SK-N-SH (cell line): ENCODE results near the gene EP300. TPM values are rescaled to one million over a fixed set of nuclear protein-coding genes. Genes with fewer than 3 reads are reported as not detected.

Experiments
- CTCF ChIA-PET: fragments of 300-600, 350-600 bp; formaldehyde crosslinking; extraction: SDS; loops from one replicate; lab custom pipeline; 2021; lab: Yijun Ruan, JAX
- POLR2A ChIA-PET: fragments of 350-600 bp; sonication (Branson Sonifier 250); formaldehyde crosslinking; extraction: SDS; loops from one replicate; lab custom pipeline; 2020; ENCODE audit warnings: antibody characterized with exemption, inconsistent platforms; lab: Yijun Ruan, JAX
- DNase-seq: peaks from one replicate; pipeline ENCODE4 v3.0.0; 2012
- H2AFZ ChIP-seq: fragments of 200-600 bp; sonication (generic); 2 replicates; pipeline ENCODE4 v1.8.1; 2016; ENCODE audit warnings: antibody characterized with exemption, mild to moderate bottlenecking, low read depth
- H3F3A ChIP-seq: fragments of 200-600 bp; sonication (generic); replicated peaks from 2 replicates; pipeline ENCODE3; 2016; ENCODE audit warnings: antibody characterized with exemption, mild to moderate bottlenecking; ENCODE audit not compliant: insufficient read depth
- H3K27ac ChIP-seq, 2 experiments: fragments of 200-500 bp in 1 of 2; fragments of 200-600 bp in 1 of 2; sonication (Bioruptor generic) in 1 of 2; sonication (generic), shearing (Covaris generic) in 1 of 2; 2 replicates each; pipeline versions ENCODE4 v1.5.1 to v1.6.1; 2014 to 2016; ENCODE audit warnings: low read depth in 2 of 2, inconsistent platforms in 1 of 2, low read length in 1 of 2, mild to moderate bottlenecking in 1 of 2, mixed read lengths in 1 of 2
- H3K27me3 ChIP-seq: fragments of 200-600 bp; sonication (generic), shearing (Covaris generic); 2 replicates; pipeline ENCODE4 v1.6.1; 2016; ENCODE audit warnings: mixed run types; ENCODE audit not compliant: insufficient read depth
- H3K36me3 ChIP-seq, 2 experiments: fragments of 200-500 bp in 1 of 2; fragments of 200-600 bp in 1 of 2; sonication (Bioruptor generic) in 1 of 2; sonication (generic) in 1 of 2; replicated peaks in 1 of 2; 2 replicates each; pipeline versions ENCODE3 to v1.5.1; 2014 to 2016; ENCODE audit warnings: low read length in 1 of 2, mild to moderate bottlenecking in 1 of 2; ENCODE audit not compliant: insufficient read depth in 2 of 2, control insufficient read depth in 1 of 2
- H3K4me1 ChIP-seq, 2 experiments: fragments of 200-500 bp in 1 of 2; fragments of 200-600 bp in 1 of 2; sonication (Bioruptor generic) in 1 of 2; sonication (generic), shearing (Covaris generic) in 1 of 2; 2 replicates each; pipeline versions ENCODE4 v1.5.1 to v1.6.1; 2014 to 2016; ENCODE audit warnings: low read depth in 1 of 2, low read length in 1 of 2, mixed run types in 1 of 2; ENCODE audit not compliant: insufficient read depth in 2 of 2, control insufficient read depth in 1 of 2
- H3K4me2 ChIP-seq: fragments of 200-600 bp; sonication (generic), shearing (Covaris generic); 2 replicates; pipeline ENCODE4 v1.6.1; 2017; ENCODE audit warnings: mixed run types
- H3K4me3 ChIP-seq, 2 experiments: fragments of 200-500 bp in 1 of 2; fragments of 200-600 bp in 1 of 2; sonication (Bioruptor generic) in 1 of 2; sonication (generic), shearing (Covaris generic) in 1 of 2; 2 replicates each; pipeline versions ENCODE4 v1.5.1 to v1.8.1; 2014 to 2016; ENCODE audit warnings: low read depth in 2 of 2, inconsistent platforms in 1 of 2, low read length in 1 of 2, mild to moderate bottlenecking in 1 of 2, mixed read lengths in 1 of 2, moderate library complexity in 1 of 2
- H3K79me2 ChIP-seq: fragments of 200-600 bp; sonication (generic); 2 replicates; pipeline ENCODE4 v1.8.1; 2017; ENCODE audit warnings: mild to moderate bottlenecking; ENCODE audit not compliant: insufficient read depth
- H3K9ac ChIP-seq: fragments of 200-600 bp; sonication (generic); 2 replicates; pipeline ENCODE4 v1.6.1; 2017; ENCODE audit warnings: mixed run types
- H3K9me2 ChIP-seq: fragments of 200-600 bp; sonication (generic); 2 replicates; pipeline ENCODE4 v1.6.1; 2017; ENCODE audit warnings: mixed run types
- H3K9me3 ChIP-seq: fragments of 200-600 bp; sonication (generic); 2 replicates; pipeline ENCODE4 v1.6.1; 2017; ENCODE audit warnings: mixed run types, mild to moderate bottlenecking, moderate library complexity
- H4K20me1 ChIP-seq: fragments of 200-600 bp; sonication (generic); 2 replicates; pipeline ENCODE4 v1.6.1; 2017; ENCODE audit warnings: mild to moderate bottlenecking, mixed run types; ENCODE audit not compliant: insufficient read depth
- CHD2 ChIP-seq: fragments of 150-350 bp; IDR thresholded peaks from 2 replicates; pipeline ENCODE4 v1.6.1; 2018; ENCODE audit warnings: low read length; ENCODE audit not compliant: partially characterized antibody
- CTCF ChIP-seq: fragments of 200-600 bp; sonication (generic); IDR thresholded peaks from 2 replicates; pipeline ENCODE4 v1.6.1; 2017; ENCODE audit warnings: antibody characterized with exemption, mild to moderate bottlenecking, moderate library complexity
- ELF1 ChIP-seq: IDR thresholded peaks from 2 replicates; pipeline ENCODE4 v1.4.0; 2012
- EP300 ChIP-seq, 2 experiments: IDR thresholded peaks; 2 replicates each; pipeline versions ENCODE4 v1.4.0 to v1.6.1; 2012; ENCODE audit warnings: borderline replicate concordance in 1 of 2, low read depth in 1 of 2, low read length in 1 of 2
- FOXJ3 ChIP-seq: sonication (generic); formaldehyde crosslinking; IDR thresholded peaks from 2 replicates; pipeline ENCODE4 v1.5.1; 2020; ENCODE audit warnings: mild to moderate bottlenecking, missing genetic modification reagents
- FOXM1 ChIP-seq: IDR thresholded peaks from 2 replicates; pipeline ENCODE4 v1.4.0; 2012; ENCODE audit warnings: low read depth, mild to moderate bottlenecking
- GABPA ChIP-seq: IDR thresholded peaks from 2 replicates; pipeline ENCODE4 v1.4.0; 2012; ENCODE audit warnings: low read depth, mild to moderate bottlenecking
- GATA2 ChIP-seq: sonication (generic); formaldehyde crosslinking; IDR thresholded peaks from 2 replicates; pipeline ENCODE4 v1.5.0; 2020; ENCODE audit warnings: mild to moderate bottlenecking, missing genetic modification reagents
- IRF3 ChIP-seq: fragments of 150-350 bp; IDR thresholded peaks from 2 replicates; pipeline ENCODE4 v1.6.1; 2016; ENCODE audit warnings: mild to moderate bottlenecking, low read depth, low read length
- JUND ChIP-seq: IDR thresholded peaks from 2 replicates; pipeline ENCODE4 v1.4.0; 2012
- NRF1 ChIP-seq: IDR thresholded peaks from 2 replicates; pipeline ENCODE4 v1.6.1; 2012; ENCODE audit warnings: low read depth, mild to moderate bottlenecking, low read length
- SIN3A ChIP-seq: IDR thresholded peaks from 2 replicates; pipeline ENCODE4 v1.6.1; 2012; ENCODE audit warnings: low read depth, mild to moderate bottlenecking, low read length, moderate library complexity, borderline replicate concordance
- SMC3 ChIP-seq: IDR thresholded peaks from 2 replicates; pipeline ENCODE4 v1.6.1; 2012; ENCODE audit warnings: low read depth, low read length, improper control_type of control experiment
- TAF1 ChIP-seq: IDR thresholded peaks from 2 replicates; pipeline ENCODE4 v1.6.1; 2012; ENCODE audit warnings: low read depth, mild to moderate bottlenecking, low read length, moderate library complexity, borderline replicate concordance
- TCF12 ChIP-seq: IDR thresholded peaks from 2 replicates; pipeline ENCODE4 v1.4.0; 2012
- TEAD4 ChIP-seq: IDR thresholded peaks from 2 replicates; pipeline ENCODE4 v1.4.0; 2012; ENCODE audit warnings: mild to moderate bottlenecking, borderline replicate concordance; ENCODE audit not compliant: insufficient read depth
- USF2 ChIP-seq: fragments of 150-350 bp; IDR thresholded peaks from 2 replicates; pipeline ENCODE4 v1.6.1; 2017; ENCODE audit warnings: antibody characterized with exemption, low read length, low read depth, borderline replicate concordance
- WGBS: methylation state at CpG from one replicate; pipeline ENCODE4 v1.1.6; 2017; ENCODE audit warnings: low lambda C conversion rate; 5-methylcytosine and 5-hydroxymethylcytosine counted together
- polyA plus RNA-seq, 3 experiments: library from polyadenylated mRNA; depleted of rRNA; stranded (reverse); fragments of >200 nt; gene quantifications; 2 replicates each; pipeline ENCODE4 v1.2.3, GENCODE V29; 2012
- TF ChIP-seq, protein P1 (sequence below): IDR thresholded peaks from 2 replicates; pipeline ENCODE4 v1.4.0; 2012; ENCODE audit warnings: low read depth

Gene EP300
- polyA plus RNA-seq, 1 of the 3 experiments (the other 2 are of a cell fraction) = 7.1 TPM

- Histone ChIP-seq H3K9me2 (no peaks in the 10 kb centered on the region), H3K27ac (no peak overlapping the region), H3K36me3 (no peaks in the 10 kb centered on the region), H3K4me2 (no peak overlapping the region), H3K9me3 (no peaks in the 10 kb centered on the region), H3F3A (no peaks in the 10 kb centered on the region), H3K79me2 (no peaks in the 10 kb centered on the region), H4K20me1 (no peaks in the 10 kb centered on the region), H3K4me1 (no peaks in the 10 kb centered on the region; a peak in 1 of 4 replicates), H2AFZ (no peak overlapping the region), H3K27me3 (no peaks in the 10 kb centered on the region), H3K4me3 (no peak overlapping the region), H3K9ac (no peak overlapping the region)
- CTCF ChIA-PET = no interaction called here
- 96% methylated on average over 2 of the region's 2 CpGs for WGBS
- POLR2A ChIA-PET = no interaction called here
- no peak for DNase-seq
- no peak for TF ChIP-seq ELF1
- TF ChIP-seq FOXJ3 (CRISPR knock-in tag) = no peak
- TF ChIP-seq TAF1 = no peak
- TF ChIP-seq TEAD4 = no peak
- no peak for TF ChIP-seq USF2
- no peak for TF ChIP-seq FOXM1
- TF ChIP-seq CTCF = no peak
- TF ChIP-seq CHD2 = no peak
- no peak for TF ChIP-seq SMC3
- TF ChIP-seq JUND = no peak
- TF ChIP-seq GABPA = no peak
- TF ChIP-seq GATA2 (CRISPR knock-in tag) = no peak
- TF ChIP-seq EP300 (IDR thresholded peaks at IDR 0.05; ENCODE audit: borderline replicate concordance in 1 of 2, low read depth in 1 of 2, low read length in 1 of 2) = no peak
- no peak for TF ChIP-seq TCF12
- TF ChIP-seq NRF1 = no peak
- TF ChIP-seq SIN3A = no peak
- no peak for TF ChIP-seq IRF3
- TF ChIP-seq, protein P1, sequence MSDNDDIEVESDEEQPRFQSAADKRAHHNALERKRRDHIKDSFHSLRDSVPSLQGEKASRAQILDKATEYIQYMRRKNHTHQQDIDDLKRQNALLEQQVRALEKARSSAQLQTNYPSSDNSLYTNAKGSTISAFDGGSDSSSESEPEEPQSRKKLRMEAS = no peak
Measured at GRCh38 chr22:41085842-41086241, 6.5 kb upstream of the EP300 start.
